ENCODE measurements around the gene TAB2. TPM values are rescaled to one million over a fixed set of nuclear protein-coding genes. Genes with fewer than 3 reads are reported as not detected.

Gene TAB2
- total and polyA plus RNA-seq, 2 donors (not counting 1 experiment from before 2014, with no cell fraction given): 31.6 to 88.5 TPM

- Histone ChIP-seq H3K79me2 (ENCODE audit: control insufficient read depth, insufficient read depth, low read length) (peaks cover 93% of the 10 kb centered on the region), H2AFZ (ENCODE audit: insufficient read depth, low read depth, low read length, poor library complexity, severe bottlenecking) (no peak overlapping the region), H3K9ac (ENCODE audit: low read length) (no peak overlapping the region), H3K4me3 (ENCODE audit: control extremely low read depth in 1 of 5, extremely low read depth in 1 of 5, insufficient read depth in 1 of 5, low read depth in 2 of 5, low read length in 4 of 5) (no peak overlapping the region), H3K4me2 (replicated peaks; ENCODE audit: low read depth, low read length, poor library complexity, severe bottlenecking) (no peak overlapping the region), H3K36me3 (replicated peaks in 1 of 2; ENCODE audit: control extremely low read depth in 1 of 2, control insufficient read depth in 1 of 2, extremely low read depth in 1 of 2, insufficient read depth in 2 of 2, low read length in 1 of 2) (peaks cover 0 to 21% of the 10 kb centered on the region in 2 experiments), H3K9me3 (ENCODE audit: control extremely low read depth in 1 of 3, control insufficient read depth in 2 of 3, insufficient read depth in 1 of 3, low read length in 2 of 3) (no peaks in the 10 kb centered on the region), H3K27me3 (replicated peaks in 1 of 4; ENCODE audit: control extremely low read depth in 1 of 4, control insufficient read depth in 3 of 4, insufficient read depth in 4 of 4, low read length in 3 of 4) (no peaks in the 10 kb centered on the region), H3K27ac (ENCODE audit: low read length in 2 of 2) (no peak overlapping the region), H3K4me1 (ENCODE audit: control insufficient read depth in 2 of 2, insufficient read depth in 2 of 2, low read length in 2 of 2) (peaks cover 12 to 26% of the 10 kb centered on the region in 2 donors), H4K20me1 (ENCODE audit: control insufficient read depth, insufficient read depth, low read length, poor library complexity, severe bottlenecking) (peaks cover 30% of the 10 kb centered on the region)
- TF ChIP-seq EZH2 (IDR thresholded peaks at IDR 0.05; ENCODE audit: borderline replicate concordance, insufficient read depth, low read depth, low read length, poor library complexity, severe bottlenecking): no peak
- no peak for TF ChIP-seq CTCF (IDR thresholded peaks at IDR 0.05)
- peaks cover 56% of the 10 kb centered on the region for H3K4me1 Mint-ChIP-seq
- H3K4me3 Mint-ChIP-seq: no peak overlapping the region
- H3K9me3 Mint-ChIP-seq (ENCODE audit: insufficient read depth): no peaks in the 10 kb centered on the region
- intact Hi-C loops (cut with micrococcal nuclease): no loop called here
- DNase-seq (no peak), ATAC-seq (ENCODE audit: low read depth) (no peak)
- POLR2A ChIA-PET: interaction anchor here (1.2 kb wide), 1 partner anchor 9 kb away, joined by 3 read pairs; no protein-coding TSS in a partner anchor
- CTCF ChIA-PET: interaction anchor here (1.1 to 1.4 kb wide), 3 partner anchors 18 to 153 kb away, joined by 3 to 6 read pairs (median 4); no protein-coding TSS in a partner anchor
- WGBS (ENCODE audit: insufficient coverage): no CpG with 5 or more reads among the region's 1 CpG
- H3K27ac Mint-ChIP-seq: no peak overlapping the region
- H3K27me3 Mint-ChIP-seq: no peaks in the 10 kb centered on the region
These were observed 26.0 kb downstream of the TAB2 start for GRCh38 chr6:149343501-149343900.

GRCh38 chr6:149346078-149346477, 28.6 kb downstream of the TAB2 start:
- H3K27me3 Mint-ChIP-seq: no peaks in the 10 kb centered on the region
- ATAC-seq (ENCODE audit: low read depth) (no peak), DNase-seq (no peak)
- ChIA-PET POLR2A (interaction anchor here (0.5 kb wide), 1 partner anchor 31 kb away, joined by 4 read pairs; no protein-coding TSS in a partner anchor), CTCF (interaction anchor here (0.7 kb wide), 1 partner anchor 272 kb away, joined by 3 read pairs; no protein-coding TSS in a partner anchor)
- H3K4me3 Mint-ChIP-seq: no peak overlapping the region
- Histone ChIP-seq H3K27me3 (replicated peaks in 1 of 4; ENCODE audit: control extremely low read depth in 1 of 4, control insufficient read depth in 3 of 4, insufficient read depth in 4 of 4, low read length in 3 of 4) (no peaks in the 10 kb centered on the region), H3K36me3 (replicated peaks in 1 of 2; ENCODE audit: control extremely low read depth in 1 of 2, control insufficient read depth in 1 of 2, extremely low read depth in 1 of 2, insufficient read depth in 2 of 2, low read length in 1 of 2) (peaks cover 0 to 23% of the 10 kb centered on the region in 2 experiments), H4K20me1 (ENCODE audit: control insufficient read depth, insufficient read depth, low read length, poor library complexity, severe bottlenecking) (peaks cover 43% of the 10 kb centered on the region), H3K79me2 (ENCODE audit: control insufficient read depth, insufficient read depth, low read length) (peaks cover 90% of the 10 kb centered on the region), H2AFZ (ENCODE audit: insufficient read depth, low read depth, low read length, poor library complexity, severe bottlenecking) (no peak overlapping the region), H3K4me3 (ENCODE audit: control extremely low read depth in 1 of 5, extremely low read depth in 1 of 5, insufficient read depth in 1 of 5, low read depth in 2 of 5, low read length in 4 of 5) (no peak overlapping the region), H3K4me2 (replicated peaks; ENCODE audit: low read depth, low read length, poor library complexity, severe bottlenecking) (no peak overlapping the region), H3K9me3 (ENCODE audit: control extremely low read depth in 1 of 3, control insufficient read depth in 2 of 3, insufficient read depth in 1 of 3, low read length in 2 of 3) (no peaks in the 10 kb centered on the region), H3K9ac (ENCODE audit: low read length) (no peak overlapping the region), H3K4me1 (ENCODE audit: control insufficient read depth in 2 of 2, insufficient read depth in 2 of 2, low read length in 2 of 2) (peaks cover 16 to 26% of the 10 kb centered on the region in 2 donors), H3K27ac (ENCODE audit: low read length in 2 of 2) (no peak overlapping the region)
- H3K27ac Mint-ChIP-seq: no peak overlapping the region
- TF ChIP-seq EZH2 (IDR thresholded peaks at IDR 0.05; ENCODE audit: borderline replicate concordance, insufficient read depth, low read depth, low read length, poor library complexity, severe bottlenecking): no peak
- no peak for TF ChIP-seq CTCF (IDR thresholded peaks at IDR 0.05)
- H3K4me1 Mint-ChIP-seq: peaks cover 59% of the 10 kb centered on the region
- WGBS (ENCODE audit: insufficient coverage): no CpG with 5 or more reads among the region's 3 CpGs
- no peaks in the 10 kb centered on the region for H3K9me3 Mint-ChIP-seq (ENCODE audit: insufficient read depth)
- intact Hi-C loops (cut with micrococcal nuclease): no loop called here
